SK-N-MC (cell line): ENCODE data around the gene ME1.

Experiments used
- DNase-seq: peaks from one replicate; pipeline ENCODE4 v3.0.0-alpha.2; 2011; ENCODE audit warnings: low read depth, low spot score
- H3K27ac ChIP-seq: fragments of 200-600 bp; sonication (generic); 2 replicates; pipeline ENCODE4 v1.5.1; 2016; ENCODE audit warnings: mixed run types
- H3K36me3 ChIP-seq: fragments of 200-600 bp; sonication (generic); 2 replicates; pipeline ENCODE4 v1.6.1; 2017; ENCODE audit warnings: antibody characterized with exemption, low read length, mixed read lengths; ENCODE audit not compliant: insufficient read depth
- H3K4me3 ChIP-seq: fragments of 200-600 bp; sonication (generic); 2 replicates; pipeline ENCODE4 v1.5.1; 2016
- H3K9ac ChIP-seq: fragments of 200-600 bp; sonication (generic); 2 replicates; pipeline ENCODE4 v1.8.0; 2017; ENCODE audit warnings: mixed run types, mixed read lengths; ENCODE audit not compliant: insufficient read length
- H3K9me3 ChIP-seq: fragments of 200-600 bp; sonication (generic); 2 replicates; pipeline ENCODE4 v1.6.1; 2017; ENCODE audit warnings: low read depth, mild to moderate bottlenecking, antibody characterized with exemption, low read length, moderate library complexity, mixed read lengths
- EZH2 ChIP-seq: fragments of 200-600 bp; sonication (generic); IDR thresholded peaks from one replicate; pipeline ENCODE4 v1.6.1; 2017; ENCODE audit warnings: antibody characterized with exemption
- FOXP2 ChIP-seq: optimal IDR thresholded peaks from 2 replicates; pipeline ENCODE3; 2011; ENCODE audit warnings: mild to moderate bottlenecking, moderate library complexity; ENCODE audit not compliant: insufficient read depth; ENCODE audit errors: extremely low read length, control extremely low read depth
- POLR2AphosphoS5 ChIP-seq: IDR thresholded peaks from 2 replicates; pipeline ENCODE4 v1.6.1; 2012; ENCODE audit warnings: mild to moderate bottlenecking, low read depth, low read length, borderline replicate concordance

Gene ME1

GRCh38 chr6:83169511-83169910 is 261.3 kb downstream of the ME1 start:
- Histone ChIP-seq H3K36me3 (peaks cover 97% of the 10 kb centered on the region), H3K9me3 (no peaks in the 10 kb centered on the region), H3K27ac (no peak overlapping the region)

GRCh38 chr6:83169106-83169505 is 261.7 kb downstream of the ME1 start:
- Histone ChIP-seq H3K27ac (no peak overlapping the region; the same call in 1 of the 2 replicates), H3K36me3 (peaks cover 94% of the 10 kb centered on the region), H3K4me3 (no peak overlapping the region), H3K9ac (no peak overlapping the region), H3K9me3 (no peaks in the 10 kb centered on the region)
- TF ChIP-seq EZH2 (no peak), FOXP2 (no peak), POLR2AphosphoS5 (no peak)
- DNase-seq, result no peak

More at GRCh38 chr6:83169511-83169910, 261.3 kb downstream of the ME1 start:
- DNase-seq, result no peak
- H3K9ac ChIP-seq, result no peak overlapping the region
- TF ChIP-seq EZH2, result no peak
- no peak for TF ChIP-seq FOXP2
- no peak for TF ChIP-seq POLR2AphosphoS5
- H3K4me3 ChIP-seq, result no peak overlapping the region

GRCh38 chr6:83168556-83168955 is 262.3 kb downstream of the ME1 start:
- no peak for DNase-seq
- peaks cover 89% of the 10 kb centered on the region for H3K36me3 ChIP-seq

GRCh38 chr6:83167726-83168278 is 263.0 kb downstream of the ME1 start:
- H3K4me3 ChIP-seq, result no peak overlapping the region
- TF ChIP-seq FOXP2 (no peak), EZH2 (no peak), POLR2AphosphoS5 (no peak)
- no peak overlapping the region for H3K27ac ChIP-seq
- no peak overlapping the region for H3K9ac ChIP-seq
- H3K36me3 ChIP-seq, result peaks cover 85% of the 10 kb centered on the region
- DNase-seq, result no peak
- H3K9me3 ChIP-seq, result no peaks in the 10 kb centered on the region

More at GRCh38 chr6:83168556-83168955, 262.3 kb downstream of the ME1 start:
- Histone ChIP-seq H3K27ac (no peak overlapping the region), H3K9ac (no peak overlapping the region), H3K9me3 (no peaks in the 10 kb centered on the region), H3K4me3 (no peak overlapping the region)
- TF ChIP-seq FOXP2 (no peak), EZH2 (no peak), POLR2AphosphoS5 (no peak)
